HCT116 (cell line): ENCODE results near the gene ZNF423. TPM values are rescaled to one million over a fixed set of nuclear protein-coding genes. Genes with fewer than 3 reads are reported as not detected.

Experiments used
- ATAC-seq: fragments of 200-7000 bp; cut with Tn5 transposase; 2 replicates; pipeline ENCODE4 v1.9.1; 2020; ENCODE audit warnings: mild to moderate bottlenecking, moderate library complexity
- BruUV-seq: library from RNA; stranded (reverse); fragments of 400-500 nt; replicated peaks from 2 replicates; lab custom pipeline; 2021; lab: Mats Ljungman, UMichigan
- CTCF ChIA-PET: fragments of 300-600 bp; sonication (Branson Sonifier 250); formaldehyde crosslinking; loops from one replicate; lab custom pipeline; 2021; ENCODE audit warnings: antibody characterized with exemption; lab: Charles Lee
- POLR2A ChIA-PET: fragments of 300-600, 350-600 bp; sonication (Branson Sonifier 250); formaldehyde crosslinking; loops from one replicate; lab custom pipeline; 2021; ENCODE audit warnings: antibody characterized with exemption; lab: Charles Lee
- RAD21 ChIA-PET, 2 experiments: fragments of 300-600 bp; sonication (Branson Sonifier 250); formaldehyde crosslinking; loops; one replicate each; lab custom pipeline; 2023; ENCODE audit warnings: low total read pairs in 2 of 2; ENCODE audit not compliant: uncharacterized antibody in 2 of 2, unreplicated experiment in 2 of 2, low non-redundant PET in 1 of 2; lab: Charles Lee
- DNase-seq: peaks from one replicate; pipeline ENCODE4 v3.0.0-alpha.2; 2010; ENCODE audit warnings: low read depth, low spot score
- H2AFZ ChIP-seq: fragments of 200-600 bp; shearing (Covaris generic), sonication (generic); 2 replicates; pipeline ENCODE4 v1.6.1; 2017; ENCODE audit warnings: low read depth, mixed run types, mixed read lengths, antibody characterized with exemption, low read length; ENCODE audit not compliant: poor library complexity, severe bottlenecking
- H3K27ac ChIP-seq: 2 replicates; pipeline ENCODE4 v1.5.1; 2012; ENCODE audit warnings: low read depth, low read length
- H3K27me3 ChIP-seq: fragments of 200-600 bp; sonication (generic); 2 replicates; pipeline ENCODE4 v1.6.1; 2016; ENCODE audit warnings: mixed run types, low read length, mixed read lengths; ENCODE audit not compliant: insufficient read depth
- H3K36me3 ChIP-seq, 2 experiments: fragments of 200-500 bp in 1 of 2; fragments of 200-600 bp in 1 of 2; sonication (Bioruptor generic) in 1 of 2; sonication (generic) in 1 of 2; 2 replicates each; pipeline versions ENCODE4 v1.5.1 to v1.6.1; 2014 to 2016; ENCODE audit warnings: low read length in 2 of 2, inconsistent platforms in 1 of 2, mixed read lengths in 1 of 2, mixed run types in 1 of 2; ENCODE audit not compliant: insufficient read depth in 2 of 2, control insufficient read depth in 1 of 2
- H3K4me1 ChIP-seq, 2 experiments: fragments of 200-600 bp in 1 of 2; sonication (generic) in 1 of 2; 2 replicates each; pipeline versions ENCODE4 v1.5.1 to v1.6.1; 2012 to 2017; ENCODE audit warnings: low read length in 2 of 2, inconsistent platforms in 1 of 2, mild to moderate bottlenecking in 1 of 2, mixed read lengths in 1 of 2, mixed run types in 1 of 2, moderate library complexity in 1 of 2; ENCODE audit not compliant: insufficient read depth in 2 of 2, control insufficient read depth in 1 of 2
- H3K4me2 ChIP-seq: fragments of 200-600 bp; sonication (generic); 2 replicates; pipeline ENCODE4 v1.6.1; 2017; ENCODE audit warnings: mixed run types, low read length, mixed read lengths
- H3K4me3 ChIP-seq, 2 experiments: fragments of 200-600 bp in 1 of 2; sonication (generic) in 1 of 2; replicated peaks in 1 of 2; 2 replicates each; pipeline ENCODE4 v1.5.1; 2011 to 2016; ENCODE audit warnings: low read length in 2 of 2, control low read depth in 1 of 2, low read depth in 1 of 2, mild to moderate bottlenecking in 1 of 2, mixed read lengths in 1 of 2, mixed run types in 1 of 2
- H3K79me2 ChIP-seq: fragments of 200-600 bp; sonication (generic); 2 replicates; pipeline ENCODE4 v1.6.1; 2017; ENCODE audit warnings: mild to moderate bottlenecking, mixed run types, low read length, moderate library complexity, mixed read lengths; ENCODE audit not compliant: insufficient read depth
- H3K9ac ChIP-seq: fragments of 200-600 bp; sonication (generic); 2 replicates; pipeline ENCODE4 v1.6.1; 2016; ENCODE audit warnings: low read length, mixed read lengths
- H3K9me2 ChIP-seq: fragments of 200-600 bp; sonication (generic), shearing (Covaris generic); 2 replicates; pipeline ENCODE4 v1.6.1; 2017; ENCODE audit warnings: mixed run types, mild to moderate bottlenecking, moderate library complexity; ENCODE audit not compliant: insufficient read depth
- H3K9me3 ChIP-seq, 2 experiments: fragments of 200-500 bp in 1 of 2; fragments of 200-600 bp in 1 of 2; sonication (Bioruptor generic) in 1 of 2; sonication (generic) in 1 of 2; 2 replicates each; pipeline ENCODE4 v1.6.1; 2014 to 2017; ENCODE audit warnings: low read length in 2 of 2, mixed read lengths in 2 of 2, inconsistent platforms in 1 of 2, low read depth in 1 of 2, mild to moderate bottlenecking in 1 of 2, mixed run types in 1 of 2, moderate library complexity in 1 of 2; ENCODE audit not compliant: control insufficient read depth in 1 of 2, insufficient read depth in 1 of 2
- H4K20me1 ChIP-seq: fragments of 200-600 bp; sonication (generic), shearing (Covaris generic); 2 replicates; pipeline ENCODE4 v1.6.1; 2017; ENCODE audit warnings: mixed run types, mild to moderate bottlenecking, moderate library complexity; ENCODE audit not compliant: insufficient read depth
- CBX3 ChIP-seq: IDR thresholded peaks from 2 replicates; pipeline ENCODE4 v1.6.1; 2012; ENCODE audit warnings: low read depth
- ELF1 ChIP-seq: IDR thresholded peaks from 2 replicates; pipeline ENCODE4 v1.6.1; 2012; ENCODE audit warnings: low read depth, borderline replicate concordance
- EZH2phosphoT487 ChIP-seq: fragments of 200-600 bp; IDR thresholded peaks from 2 replicates; pipeline ENCODE4 v1.6.1; 2018; ENCODE audit warnings: antibody characterized with exemption, borderline replicate concordance
- FOSL1 ChIP-seq: IDR thresholded peaks from 2 replicates; pipeline ENCODE4 v1.6.1; 2012; ENCODE audit warnings: low read depth
- JUND ChIP-seq: IDR thresholded peaks from 2 replicates; pipeline ENCODE4 v1.6.1; 2012
- ZBTB33 ChIP-seq: IDR thresholded peaks from 2 replicates; pipeline ENCODE4 v1.6.1; 2011; ENCODE audit warnings: mild to moderate bottlenecking, low read length, moderate library complexity; ENCODE audit not compliant: insufficient replicate concordance; ENCODE audit errors: extremely low read depth
- intact Hi-C: fragments of 100-400 bp; cut with micrococcal nuclease; formaldehyde crosslinking; loops from 2 replicates; pipeline ENCODE4 v1.10.0; 2022
- total RNA-seq: library from RNA; stranded (reverse); gene quantifications from one replicate; pipeline ENCODE4 v1.2.1, GENCODE V29; 2021; ENCODE audit not compliant: unreplicated experiment
- TF ChIP-seq, protein P1 (sequence below): IDR thresholded peaks from 2 replicates; pipeline ENCODE4 v1.6.1; 2012
- TF ChIP-seq, protein P2 (sequence below): IDR thresholded peaks from 2 replicates; pipeline ENCODE4 v1.6.1; 2012; ENCODE audit warnings: low read depth

The ZNF423 gene
- total RNA-seq, 1 experiment from 2014 or later: 0.22 TPM

GRCh38 chr16:49703483-49703882 is 152.4 kb downstream of the ZNF423 start:
- Histone ChIP-seq H3K9ac (no peak overlapping the region), H3K4me2 (peak overlapping the region; percentile 12; the same call in 1 of the 2 replicates), H3K36me3 (no peaks in the 10 kb centered on the region), H2AFZ (no peak overlapping the region), H3K9me2 (no peaks in the 10 kb centered on the region), H3K79me2 (no peaks in the 10 kb centered on the region), H3K27me3 (no peaks in the 10 kb centered on the region), H3K4me1 (peaks cover 0 to 5% of the 10 kb centered on the region in 2 experiments; a peak in 2 of 4 replicates), H3K4me3 (no peak overlapping the region), H4K20me1 (no peaks in the 10 kb centered on the region), H3K27ac (no peak overlapping the region), H3K9me3 (no peaks in the 10 kb centered on the region)
- TF ChIP-seq, protein P1, sequence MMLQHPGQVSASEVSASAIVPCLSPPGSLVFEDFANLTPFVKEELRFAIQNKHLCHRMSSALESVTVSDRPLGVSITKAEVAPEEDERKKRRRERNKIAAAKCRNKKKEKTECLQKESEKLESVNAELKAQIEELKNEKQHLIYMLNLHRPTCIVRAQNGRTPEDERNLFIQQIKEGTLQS: no peak
- TF ChIP-seq EZH2phosphoT487: no peak
- no peak for TF ChIP-seq FOSL1
- no peak for TF ChIP-seq ELF1
- TF ChIP-seq ZBTB33: no peak
- no TSS peak for BruUV-seq
- ATAC-seq: no peak
- RAD21 ChIA-PET: no interaction called here
- POLR2A ChIA-PET: no interaction called here
- no peak for DNase-seq
- CTCF ChIA-PET: no interaction called here
- intact Hi-C loops: loop anchor here (10.0 kb wide), 1 partner anchor 149 kb away; no protein-coding TSS in a partner anchor

DNA sequence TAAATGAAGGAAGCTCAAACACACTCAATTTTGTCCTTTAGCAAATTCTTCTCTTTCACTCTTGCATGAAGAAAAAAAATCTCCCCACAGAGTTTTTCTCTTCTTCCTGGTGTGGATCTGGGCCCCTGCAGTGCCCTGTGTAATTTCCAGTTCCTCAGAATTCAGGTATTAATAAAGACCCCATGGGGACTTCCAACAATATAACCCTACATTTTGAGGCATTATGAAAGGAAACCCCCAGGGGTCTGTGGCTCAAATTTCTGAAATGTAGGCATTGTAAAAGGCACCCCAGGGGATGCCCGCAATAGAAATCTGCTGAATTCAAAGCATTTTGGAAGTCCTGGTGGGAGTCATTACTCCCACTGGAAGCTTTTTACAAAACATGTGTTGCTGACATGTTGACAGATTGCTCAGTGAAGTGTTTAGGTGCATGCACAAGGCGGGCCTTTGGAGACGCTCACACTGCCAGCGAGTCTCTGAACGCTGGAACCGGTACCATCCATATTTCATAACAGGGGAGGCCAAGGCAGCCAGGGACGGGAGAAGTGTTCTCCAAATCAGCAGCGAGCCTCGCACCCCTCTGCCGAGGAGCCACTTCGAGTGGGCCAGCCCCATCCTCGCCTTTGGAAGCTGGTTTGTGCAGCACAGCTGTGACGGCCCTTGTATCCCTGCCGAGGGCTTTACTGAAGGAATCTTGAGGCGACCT is 154.0 kb downstream of the ZNF423 start:
- H3K9me2 ChIP-seq: no peaks in the 10 kb centered on the region
- no peaks in the 10 kb centered on the region for H3K36me3 ChIP-seq
- ChIA-PET RAD21 (no interaction called here), CTCF (no interaction called here), POLR2A (no interaction called here)
- intact Hi-C loops: loop anchor here (10.0 kb wide), 1 partner anchor 147 kb away; no protein-coding TSS in a partner anchor
- ATAC-seq (no peak), DNase-seq (no peak)
- peaks cover 0 to 5% of the 10 kb centered on the region in 2 experiments; a peak in 2 of 4 replicates for H3K4me1 ChIP-seq
- no peak overlapping the region for H2AFZ ChIP-seq
- H3K79me2 ChIP-seq: no peaks in the 10 kb centered on the region
- no peaks in the 10 kb centered on the region for H3K27me3 ChIP-seq
- no peaks in the 10 kb centered on the region for H3K9me3 ChIP-seq
- H3K4me2 ChIP-seq: no peak overlapping the region
- H4K20me1 ChIP-seq: no peaks in the 10 kb centered on the region
- no peak overlapping the region for H3K27ac ChIP-seq
- no TSS peak for BruUV-seq
- no peak overlapping the region for H3K9ac ChIP-seq
- H3K4me3 ChIP-seq: no peak overlapping the region
- no peak for TF ChIP-seq CBX3
- TF ChIP-seq, protein P1: no peak
- no peak for TF ChIP-seq FOSL1
- no peak for TF ChIP-seq JUND
- TF ChIP-seq, protein P2, sequence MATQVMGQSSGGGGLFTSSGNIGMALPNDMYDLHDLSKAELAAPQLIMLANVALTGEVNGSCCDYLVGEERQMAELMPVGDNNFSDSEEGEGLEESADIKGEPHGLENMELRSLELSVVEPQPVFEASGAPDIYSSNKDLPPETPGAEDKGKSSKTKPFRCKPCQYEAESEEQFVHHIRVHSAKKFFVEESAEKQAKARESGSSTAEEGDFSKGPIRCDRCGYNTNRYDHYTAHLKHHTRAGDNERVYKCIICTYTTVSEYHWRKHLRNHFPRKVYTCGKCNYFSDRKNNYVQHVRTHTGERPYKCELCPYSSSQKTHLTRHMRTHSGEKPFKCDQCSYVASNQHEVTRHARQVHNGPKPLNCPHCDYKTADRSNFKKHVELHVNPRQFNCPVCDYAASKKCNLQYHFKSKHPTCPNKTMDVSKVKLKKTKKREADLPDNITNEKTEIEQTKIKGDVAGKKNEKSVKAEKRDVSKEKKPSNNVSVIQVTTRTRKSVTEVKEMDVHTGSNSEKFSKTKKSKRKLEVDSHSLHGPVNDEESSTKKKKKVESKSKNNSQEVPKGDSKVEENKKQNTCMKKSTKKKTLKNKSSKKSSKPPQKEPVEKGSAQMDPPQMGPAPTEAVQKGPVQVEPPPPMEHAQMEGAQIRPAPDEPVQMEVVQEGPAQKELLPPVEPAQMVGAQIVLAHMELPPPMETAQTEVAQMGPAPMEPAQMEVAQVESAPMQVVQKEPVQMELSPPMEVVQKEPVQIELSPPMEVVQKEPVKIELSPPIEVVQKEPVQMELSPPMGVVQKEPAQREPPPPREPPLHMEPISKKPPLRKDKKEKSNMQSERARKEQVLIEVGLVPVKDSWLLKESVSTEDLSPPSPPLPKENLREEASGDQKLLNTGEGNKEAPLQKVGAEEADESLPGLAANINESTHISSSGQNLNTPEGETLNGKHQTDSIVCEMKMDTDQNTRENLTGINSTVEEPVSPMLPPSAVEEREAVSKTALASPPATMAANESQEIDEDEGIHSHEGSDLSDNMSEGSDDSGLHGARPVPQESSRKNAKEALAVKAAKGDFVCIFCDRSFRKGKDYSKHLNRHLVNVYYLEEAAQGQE: no peak
